Islet of Langerhans (tissue), 1 donor: ENCODE measurements around the gene STAT5B.

Experiments used
- FAIRE-seq: peaks from one replicate; lab custom pipeline; 2011; peaks lifted over from hg19 to GRCh38; lab: Jason Lieb, UNC

The STAT5B gene

DNA sequence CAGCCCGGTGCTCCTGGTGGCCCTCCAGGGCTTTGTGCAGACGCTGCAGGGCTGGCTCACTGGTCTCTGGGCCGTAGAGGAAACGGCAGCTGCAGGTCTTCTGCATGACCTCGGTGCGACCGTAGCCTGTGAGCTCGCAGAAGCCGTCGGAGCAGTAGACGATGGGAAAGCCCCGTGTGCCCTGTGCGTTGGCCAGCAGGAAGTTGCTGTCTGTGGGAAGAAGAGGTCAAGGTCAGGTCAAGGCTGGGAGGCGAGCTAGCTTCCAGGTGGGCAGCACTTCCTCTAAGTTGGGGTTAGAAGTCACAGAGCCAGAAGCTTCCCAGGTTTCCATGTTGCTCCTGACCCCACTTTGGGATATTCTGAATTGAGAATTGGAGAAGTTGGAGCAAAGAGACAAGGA, 97.4 kb downstream of the STAT5B start:
- no peak for FAIRE-seq

DNA sequence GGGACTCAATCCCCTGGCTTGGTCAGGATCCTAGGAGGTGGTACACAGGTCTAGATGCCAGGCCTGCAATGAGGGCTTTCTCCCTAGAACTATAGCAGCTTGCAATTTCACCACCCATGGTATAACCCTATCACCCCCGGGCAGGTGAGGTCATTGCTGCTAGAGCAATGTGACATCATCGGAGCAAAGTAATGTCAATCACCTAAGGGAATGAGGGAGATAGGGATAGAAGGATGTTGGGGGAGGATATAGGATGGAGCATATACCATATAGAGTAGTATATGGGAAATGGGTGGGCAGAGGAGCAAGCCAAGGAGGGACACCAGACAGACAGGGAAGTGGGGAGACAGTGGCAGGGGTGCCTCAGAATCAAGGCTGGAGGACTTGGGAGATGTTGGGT, 98.5 kb downstream of the STAT5B start:
- no peak for FAIRE-seq

DNA sequence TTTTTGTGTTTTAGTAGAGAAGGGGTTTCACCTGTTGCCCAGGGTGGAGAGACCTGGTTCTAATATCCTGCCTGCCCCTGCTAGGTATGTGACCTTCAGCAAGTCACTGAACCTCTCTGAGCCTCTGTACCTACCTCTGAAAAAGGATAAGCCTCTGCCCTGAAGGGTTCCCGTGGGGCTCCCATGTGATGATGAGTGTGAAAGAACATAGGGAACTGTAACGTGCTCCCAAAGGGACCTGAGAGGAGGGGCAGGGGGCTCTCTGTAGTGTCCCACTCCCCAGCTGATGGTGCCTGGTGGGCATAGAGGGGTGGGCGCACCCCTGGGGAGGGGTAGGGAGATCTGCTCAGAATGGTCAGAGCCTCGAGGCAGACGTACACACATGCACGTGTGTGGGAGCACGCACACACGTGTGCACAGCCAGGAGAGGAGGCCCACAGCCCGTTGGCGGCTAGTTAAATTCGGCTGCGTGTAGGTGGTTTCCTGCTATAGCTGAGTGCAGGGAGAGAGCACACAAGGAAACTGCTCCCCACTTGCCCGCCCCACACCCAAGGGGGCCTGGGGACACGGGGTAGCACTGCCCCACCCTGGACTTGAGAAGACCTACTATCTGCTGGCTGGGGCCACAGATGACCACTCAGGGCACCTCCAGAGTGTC, 101.9 kb downstream of the STAT5B start:
- no peak for FAIRE-seq

DNA sequence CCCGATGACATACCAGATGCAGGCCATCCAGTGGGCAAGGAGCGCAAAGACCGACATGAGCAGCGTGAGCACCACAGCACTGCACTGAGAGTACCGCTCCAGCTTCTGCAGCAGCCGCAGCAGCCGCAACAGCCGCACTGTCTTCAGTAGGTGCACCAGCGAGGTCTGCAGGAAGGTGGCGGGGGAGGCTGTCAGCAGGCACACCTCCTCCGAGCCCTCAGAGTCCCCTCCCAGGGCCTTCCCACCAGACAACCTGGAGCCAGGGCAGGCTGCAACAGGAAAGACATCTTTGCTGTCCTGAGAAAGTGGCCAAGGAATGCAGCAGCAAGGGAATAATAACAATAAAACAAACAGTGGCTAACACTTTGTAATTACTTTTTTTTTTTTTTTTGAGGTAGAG, 104.4 kb downstream of the STAT5B start:
- no peak for FAIRE-seq

DNA sequence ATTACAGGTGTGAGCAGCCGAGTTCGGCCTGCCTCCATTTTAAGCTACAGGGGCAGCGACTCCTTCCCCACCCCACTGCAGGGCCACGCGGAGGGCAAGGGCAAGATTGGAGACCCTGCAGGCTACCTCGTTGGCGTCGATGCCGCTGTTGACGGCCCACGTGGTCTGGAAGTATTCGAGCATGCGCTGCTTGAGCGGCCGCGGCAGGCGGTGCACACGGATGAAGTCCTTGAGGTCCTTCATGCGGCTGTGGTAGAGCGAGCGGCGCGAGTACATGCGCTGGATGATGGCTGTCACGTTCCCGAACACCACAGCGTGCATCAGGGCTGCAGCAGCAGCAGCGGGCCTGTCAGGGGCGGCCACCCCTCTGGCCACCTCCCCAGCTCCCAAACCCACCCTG, 106.8 kb downstream of the STAT5B start:
- FAIRE-seq, result no peak

DNA sequence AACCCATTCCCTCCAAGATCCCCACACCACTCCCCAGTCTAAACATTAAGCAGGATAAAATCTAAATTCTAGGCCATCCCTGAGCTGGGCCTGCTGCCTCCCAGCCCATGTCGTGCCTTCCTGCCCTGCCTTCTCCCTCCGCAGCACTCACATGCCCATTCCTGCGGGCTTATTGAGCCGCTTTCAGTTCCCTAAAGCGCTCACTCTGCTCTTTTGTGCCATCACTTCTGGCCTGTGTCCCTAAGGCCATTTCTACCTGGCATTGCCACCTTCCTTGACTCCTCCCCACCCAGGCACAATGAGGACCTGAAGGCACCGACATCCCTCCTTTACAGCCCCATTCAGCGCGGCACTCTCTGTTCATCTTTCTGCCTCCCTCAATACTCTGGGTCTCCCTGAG, 108.4 kb downstream of the STAT5B start:
- FAIRE-seq, result no peak

DNA sequence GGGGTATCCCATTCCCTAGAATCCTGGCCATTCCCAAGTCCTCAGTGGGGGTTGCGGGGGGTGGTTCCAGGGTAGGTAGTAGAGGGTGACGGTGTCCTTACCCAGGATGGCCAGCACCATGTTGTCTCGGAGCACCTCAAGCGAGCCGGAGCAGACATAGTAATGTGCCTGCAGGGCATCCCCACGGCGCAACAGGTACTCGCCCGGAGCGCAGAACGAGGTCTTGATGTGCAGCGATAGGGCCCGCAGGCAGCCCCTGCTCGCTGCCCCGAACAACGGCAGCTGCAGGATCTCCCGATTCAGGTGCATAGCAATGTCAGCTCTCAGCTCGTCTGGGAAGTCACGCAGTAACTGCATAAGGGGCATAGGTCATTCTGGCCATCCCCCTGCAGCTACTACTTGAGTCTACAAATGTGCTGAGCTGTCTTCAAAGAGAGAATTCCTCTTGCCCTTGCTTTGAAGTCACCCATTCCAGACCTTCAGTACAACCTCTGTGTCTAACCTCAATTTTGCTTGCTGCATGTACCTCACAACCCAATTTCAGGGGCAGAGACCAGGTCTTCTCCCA, 109.9 kb downstream of the STAT5B start:
- FAIRE-seq, result no peak

DNA sequence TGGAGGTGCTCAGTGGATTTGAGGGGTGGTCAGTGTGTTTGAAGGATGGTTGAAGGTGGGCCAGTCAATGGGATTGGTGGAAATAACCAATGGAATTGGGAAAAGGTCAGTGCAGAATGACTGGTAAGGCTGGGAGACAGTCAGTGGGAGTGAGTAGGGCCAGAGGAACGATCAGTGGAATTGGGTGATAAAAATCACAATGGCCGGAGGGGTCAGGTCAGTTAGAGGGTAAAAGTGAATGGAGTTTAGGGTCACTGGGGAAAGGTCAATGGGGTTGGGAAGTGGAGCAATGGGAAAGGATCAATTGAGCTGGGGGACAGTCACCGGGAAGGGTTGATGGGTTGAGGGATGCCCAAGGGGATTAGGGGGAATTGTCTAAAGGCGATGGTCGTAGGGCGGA, 110.4 kb downstream of the STAT5B start:
- FAIRE-seq, result no peak

DNA sequence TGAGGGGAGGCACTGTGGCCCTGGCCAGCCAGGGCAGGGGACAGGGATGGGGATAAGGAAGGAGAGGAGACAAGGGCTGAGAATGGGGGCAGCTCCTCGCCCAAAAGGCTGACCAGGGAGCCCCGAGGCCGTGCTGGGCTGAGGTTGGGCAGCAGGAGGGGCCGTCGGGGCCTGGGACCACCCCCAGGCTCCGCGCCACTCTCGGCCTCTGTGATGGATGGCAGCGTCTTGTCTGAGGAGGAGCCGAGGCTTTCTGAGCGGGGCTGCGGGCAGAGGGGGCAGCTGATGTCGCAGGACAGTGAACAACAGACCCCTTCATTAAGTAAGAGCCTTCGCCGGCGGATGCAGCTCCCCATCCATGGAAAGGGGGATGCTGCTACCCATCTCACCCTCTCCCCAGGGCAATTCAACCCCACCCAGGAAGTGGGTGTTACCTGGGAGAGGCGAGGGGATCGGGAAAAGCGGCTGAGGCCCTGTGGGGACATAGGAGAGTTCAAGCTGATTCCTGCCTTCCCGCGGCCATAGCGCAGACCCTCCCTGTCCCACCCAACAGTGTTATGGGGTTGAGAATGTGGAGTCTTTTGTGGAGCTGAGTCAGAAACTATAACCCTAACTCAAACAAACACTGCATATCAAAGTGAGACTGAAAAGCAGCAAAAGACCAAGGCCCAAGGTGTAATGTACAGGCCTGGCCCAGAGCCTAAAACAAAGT, 112.3 kb downstream of the STAT5B start:
- FAIRE-seq, result no peak

DNA sequence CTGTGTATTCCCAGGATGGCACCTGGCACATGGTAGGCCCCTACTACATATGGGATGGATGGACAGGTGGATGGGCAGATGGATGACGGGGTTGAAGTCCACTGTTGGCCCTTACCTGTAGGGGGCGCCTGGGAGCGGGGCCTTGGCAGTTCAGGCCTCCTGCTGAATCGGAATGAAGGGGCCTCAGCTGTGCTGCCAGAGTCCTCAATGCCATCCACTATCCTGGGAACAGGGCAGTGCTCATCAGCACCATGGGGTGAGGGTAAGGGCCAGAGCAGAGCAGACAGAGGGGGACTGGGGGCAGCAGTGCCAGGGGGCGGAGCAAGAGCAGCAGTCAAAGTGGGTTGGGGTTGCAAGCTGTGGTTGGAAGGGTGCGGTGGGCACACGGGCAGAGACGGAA, 113.1 kb downstream of the STAT5B start:
- no peak for FAIRE-seq

DNA sequence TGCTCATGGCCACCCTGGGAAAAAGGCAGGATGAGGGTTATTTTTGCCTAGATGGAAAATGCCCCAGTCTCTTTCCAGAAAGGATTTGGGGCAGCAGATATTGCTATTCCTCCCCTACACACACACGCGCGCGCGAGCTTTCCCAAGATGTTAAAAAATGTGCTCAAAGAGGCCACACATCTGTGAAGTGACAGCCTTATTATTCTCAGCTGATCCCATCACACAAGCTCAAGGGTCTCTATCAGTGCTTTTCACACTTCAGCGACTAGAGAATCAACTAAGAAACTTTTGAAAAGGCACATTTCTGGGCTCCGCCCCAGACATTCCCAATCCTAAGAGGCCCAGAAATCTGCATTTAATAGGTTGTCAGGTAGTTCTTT, 115.7 kb downstream of the STAT5B start:
- no peak for FAIRE-seq

DNA sequence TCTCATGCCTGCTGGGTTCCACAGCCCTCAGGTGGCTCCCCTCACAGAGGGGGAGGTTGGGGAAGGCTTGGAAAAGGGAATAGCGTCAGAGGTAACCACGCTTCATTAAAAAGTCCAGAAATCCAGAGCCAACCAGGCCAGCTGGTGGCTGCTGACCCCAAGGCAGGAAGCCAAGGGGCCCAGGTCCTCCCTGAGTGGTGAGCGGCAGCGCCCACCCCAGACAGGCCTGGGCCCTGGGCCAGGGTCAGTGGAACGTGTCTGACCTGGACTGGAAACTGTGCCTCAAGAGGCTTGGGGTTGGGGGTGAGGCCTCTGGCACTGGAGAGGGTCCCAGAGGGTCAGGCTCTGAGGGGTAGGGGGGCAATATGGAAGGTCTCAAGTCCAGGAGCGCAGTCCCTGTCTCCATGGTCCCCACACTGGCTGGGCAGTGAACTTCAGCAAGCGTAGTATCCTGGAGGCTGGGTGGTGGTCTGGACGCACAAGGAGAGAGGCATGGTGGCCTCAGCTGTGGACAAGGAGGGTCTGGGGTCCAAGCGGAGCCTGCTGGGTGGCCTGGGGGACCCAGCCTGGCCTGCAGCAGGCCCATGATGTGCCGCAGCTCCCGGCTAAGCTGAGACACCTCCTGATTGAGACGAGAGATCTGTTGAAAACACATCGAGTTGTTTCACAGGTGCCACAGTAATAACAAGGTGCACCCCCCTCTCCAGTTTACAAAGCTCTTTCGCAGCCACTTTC, 116.2 kb downstream of the STAT5B start:
- no peak for FAIRE-seq

DNA sequence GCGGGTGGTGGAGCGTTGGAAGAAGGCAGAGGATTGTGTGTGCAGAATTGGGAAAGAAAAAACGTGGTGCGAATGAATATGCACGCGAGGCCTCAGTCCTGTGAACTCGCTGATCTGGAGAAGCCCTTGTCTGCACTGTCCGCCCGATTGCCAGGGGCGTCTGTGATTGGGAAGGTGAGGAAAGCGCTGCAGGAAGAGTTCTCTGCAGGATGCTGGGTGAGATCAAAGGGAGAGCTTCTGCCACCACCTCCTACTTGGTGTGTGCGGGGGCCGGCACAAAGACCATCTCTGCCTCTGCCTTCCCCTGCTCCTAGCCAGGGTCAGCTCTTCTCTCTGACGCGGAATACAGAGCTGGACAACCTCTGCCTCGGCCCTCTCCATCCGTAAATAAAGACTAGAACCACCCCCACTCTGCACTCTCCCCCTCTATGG, 120.6 kb downstream of the STAT5B start:
- FAIRE-seq, result no peak

DNA sequence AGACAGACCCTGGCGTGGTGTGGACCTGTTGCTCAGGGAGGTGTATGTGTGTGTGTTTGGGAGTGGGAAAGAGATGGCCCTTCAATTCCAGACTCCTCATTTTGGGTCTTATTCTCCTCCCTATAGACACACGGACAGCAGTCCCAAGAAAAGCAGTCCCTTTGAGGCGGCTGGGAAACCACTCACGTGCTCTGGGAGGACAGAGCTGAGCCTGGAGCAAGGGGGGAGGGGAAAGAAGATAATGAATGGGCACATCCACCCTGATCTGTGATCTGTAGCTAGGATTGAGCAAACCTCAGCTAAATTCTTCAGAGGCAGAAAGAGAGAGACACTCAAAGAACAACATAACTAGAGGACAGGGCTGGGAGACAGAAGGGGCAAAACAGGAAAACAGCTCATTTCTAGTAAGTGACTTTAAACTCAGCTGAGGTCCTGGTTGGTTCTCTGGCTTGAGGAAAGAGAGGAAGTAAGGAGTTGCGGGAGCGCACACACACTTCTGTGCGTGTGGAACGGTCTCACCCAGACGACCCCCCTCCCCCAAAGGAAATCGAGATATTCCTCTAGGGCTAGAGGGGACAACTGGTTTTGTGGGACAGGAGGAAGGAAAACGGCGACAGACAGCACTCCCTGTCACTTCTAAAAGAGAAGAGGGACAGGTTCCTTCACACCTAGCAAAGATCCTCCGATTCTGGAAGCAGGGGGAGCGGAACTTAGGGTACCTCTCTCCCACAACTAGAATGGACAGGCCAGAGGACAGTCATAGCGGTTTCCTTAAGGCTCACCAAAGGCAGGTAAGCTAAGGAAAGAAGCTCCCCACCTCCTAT, 122.1 kb downstream of the STAT5B start:
- FAIRE-seq, result no peak
